NCI-H446 treated with DMSO at 0.1 percent for 48 hours (cell line): ENCODE results near the gene CD69.
"Not testable (repeated sequence)": the region's sequence is repeated elsewhere in the genome, so short reads cannot be mapped to it uniquely, and the experiment has no call there.

Experiments
- DNase-seq: peaks from one replicate; lab custom pipeline; 2025; lab: John Stamatoyannopoulos, UW

The CD69 gene

DNA sequence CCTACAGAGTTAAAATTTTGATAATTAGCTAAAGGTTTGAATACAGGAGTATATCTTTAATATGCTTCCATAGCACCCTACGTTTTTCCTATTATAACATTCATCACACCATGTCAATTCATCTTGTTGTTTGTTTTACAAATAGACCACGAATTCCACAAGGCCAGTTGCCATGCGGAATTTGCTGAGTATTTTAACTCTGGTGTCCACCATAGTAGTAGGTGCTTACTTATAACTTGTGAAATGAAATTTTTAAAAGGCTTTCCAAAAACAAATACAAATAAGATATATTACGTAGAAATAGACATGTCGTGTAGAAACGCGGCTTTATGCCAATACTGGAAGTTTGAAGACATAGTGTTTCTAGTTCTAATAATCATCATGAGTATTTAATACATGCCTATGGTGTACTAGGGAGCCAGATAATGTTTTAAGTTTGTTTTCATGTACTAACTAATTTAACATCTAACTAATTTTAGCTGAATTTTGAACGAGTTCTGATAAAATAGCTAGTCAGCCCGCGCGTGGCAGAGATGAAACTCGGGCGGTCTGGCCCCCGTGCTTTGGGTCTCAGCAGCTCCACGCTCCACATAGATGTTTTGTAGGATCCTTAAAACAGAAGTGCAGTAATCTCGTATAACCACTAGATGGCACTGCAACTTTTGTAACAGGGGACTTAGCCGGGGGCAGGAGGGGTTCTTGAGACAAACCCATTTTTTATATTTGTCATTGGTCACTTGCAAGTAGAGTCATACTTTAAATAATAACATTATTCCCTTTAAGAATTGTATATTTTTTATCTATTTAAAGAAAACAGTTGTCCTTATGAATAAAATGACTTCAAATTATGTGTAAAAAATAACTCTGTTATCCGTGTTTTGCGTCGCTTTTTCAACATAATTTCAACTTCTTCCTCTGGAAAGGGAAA, 10.2 kb downstream of the CD69 start:
- peak; percentile 18 for DNase-seq

DNA sequence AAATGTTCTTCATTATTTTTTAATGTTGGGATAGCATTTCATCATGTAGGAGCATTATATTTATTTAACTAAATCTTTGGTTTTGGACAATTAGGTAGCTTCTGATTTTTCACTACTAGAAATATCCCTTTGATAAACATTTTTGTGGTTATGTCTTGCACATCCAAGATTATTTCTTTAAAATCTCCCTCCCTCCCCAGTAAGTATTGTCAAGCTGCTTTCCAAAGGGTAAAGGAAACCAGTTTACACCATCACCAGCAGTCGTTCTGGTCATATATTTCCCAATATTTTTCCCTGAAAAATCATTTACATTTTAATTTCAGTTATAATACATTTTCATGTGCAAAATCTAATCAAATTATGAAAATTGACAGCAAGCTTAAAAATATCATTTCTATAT, 11.1 kb downstream of the CD69 start:
- no peak for DNase-seq

DNA sequence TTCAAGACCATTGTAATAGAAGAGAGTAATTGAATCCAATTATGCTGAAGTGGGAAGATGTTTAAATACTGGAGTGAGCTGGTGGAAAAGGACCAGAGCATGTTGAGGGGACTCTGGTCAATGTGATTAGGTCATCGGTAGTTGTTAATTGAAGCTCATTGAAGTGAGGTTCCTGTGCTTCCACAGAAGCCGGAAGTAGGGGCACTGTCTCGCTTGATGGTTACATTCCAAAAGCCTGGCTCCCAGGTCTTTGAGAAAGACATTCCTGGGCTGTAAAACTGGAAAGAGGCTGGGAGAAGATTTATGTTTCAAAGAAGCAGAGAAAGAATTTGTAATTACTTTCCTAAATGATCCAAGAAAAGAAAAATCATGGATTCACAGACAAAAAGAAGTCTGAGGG, 15.5 kb downstream of the CD69 start:
- no peak for DNase-seq

DNA sequence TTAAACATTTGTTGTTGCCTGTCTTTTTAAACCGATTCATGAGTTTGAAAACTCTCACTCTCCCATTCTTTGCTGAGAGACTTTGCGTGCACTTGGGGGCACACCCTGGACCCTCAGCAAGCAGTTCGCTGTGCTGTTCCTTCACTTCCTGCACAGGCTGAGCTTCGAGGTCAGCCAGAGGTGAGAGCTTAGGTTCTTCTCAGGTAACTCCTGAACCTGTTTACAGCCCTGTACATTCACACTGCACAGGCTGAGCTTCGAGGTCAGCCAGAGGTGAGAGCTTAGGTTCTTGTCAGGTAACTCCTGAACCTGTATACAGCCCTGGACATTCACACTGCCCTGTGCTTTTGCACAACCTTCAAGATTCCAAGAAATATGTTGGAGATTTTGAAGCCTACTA, 18.0 kb downstream of the CD69 start:
- DNase-seq = no peak

DNA sequence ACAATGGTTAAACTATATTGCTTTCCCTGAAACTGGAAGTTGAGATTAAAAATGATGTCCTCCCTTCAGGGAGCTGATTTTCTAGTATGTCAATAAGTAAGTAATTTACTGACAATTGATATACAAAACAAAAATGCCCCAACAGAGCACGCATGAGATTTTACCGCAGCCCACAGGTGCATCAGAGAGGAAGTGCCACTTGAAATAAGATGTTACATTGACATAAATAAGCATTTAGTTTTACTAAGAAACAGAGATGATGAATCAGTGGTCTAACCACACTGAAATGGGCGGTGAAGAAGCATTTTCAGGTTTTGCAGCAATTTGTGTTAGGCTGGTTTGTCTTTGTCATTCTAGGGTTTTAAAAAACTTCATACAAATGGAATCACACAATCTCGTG, 19.0 kb downstream of the CD69 start:
- DNase-seq = no peak

DNA sequence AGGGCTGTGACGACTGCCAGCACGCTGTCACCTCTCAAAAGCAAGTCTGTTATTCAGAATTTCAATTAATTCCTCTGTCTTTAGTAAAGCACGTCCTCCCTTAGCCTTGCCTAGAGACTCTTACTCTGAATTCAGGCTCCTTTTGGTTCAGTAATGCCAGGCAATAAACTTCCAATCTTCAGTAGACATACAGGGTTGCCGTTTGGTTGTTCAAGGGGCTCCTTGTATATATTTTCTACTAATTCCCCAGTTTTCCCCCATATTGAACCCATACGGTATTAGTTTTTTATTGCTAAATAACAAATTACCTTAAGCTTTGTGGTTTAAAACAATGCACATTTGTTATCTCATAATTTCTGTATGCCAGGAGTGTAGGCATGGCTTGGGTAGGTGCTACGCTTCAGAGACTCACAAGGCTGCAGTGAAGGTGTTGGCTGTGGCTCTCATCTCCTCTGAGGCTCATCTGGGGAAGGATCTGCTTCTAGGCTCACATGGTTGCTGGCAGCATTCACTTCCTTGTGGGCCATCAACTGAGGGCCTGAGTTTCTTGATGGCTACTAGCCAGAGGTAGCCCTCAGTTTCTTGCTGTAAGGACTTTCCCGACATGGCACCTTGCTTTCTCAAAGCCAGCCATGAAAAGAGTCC, 20.5 kb downstream of the CD69 start:
- DNase-seq = no peak

DNA sequence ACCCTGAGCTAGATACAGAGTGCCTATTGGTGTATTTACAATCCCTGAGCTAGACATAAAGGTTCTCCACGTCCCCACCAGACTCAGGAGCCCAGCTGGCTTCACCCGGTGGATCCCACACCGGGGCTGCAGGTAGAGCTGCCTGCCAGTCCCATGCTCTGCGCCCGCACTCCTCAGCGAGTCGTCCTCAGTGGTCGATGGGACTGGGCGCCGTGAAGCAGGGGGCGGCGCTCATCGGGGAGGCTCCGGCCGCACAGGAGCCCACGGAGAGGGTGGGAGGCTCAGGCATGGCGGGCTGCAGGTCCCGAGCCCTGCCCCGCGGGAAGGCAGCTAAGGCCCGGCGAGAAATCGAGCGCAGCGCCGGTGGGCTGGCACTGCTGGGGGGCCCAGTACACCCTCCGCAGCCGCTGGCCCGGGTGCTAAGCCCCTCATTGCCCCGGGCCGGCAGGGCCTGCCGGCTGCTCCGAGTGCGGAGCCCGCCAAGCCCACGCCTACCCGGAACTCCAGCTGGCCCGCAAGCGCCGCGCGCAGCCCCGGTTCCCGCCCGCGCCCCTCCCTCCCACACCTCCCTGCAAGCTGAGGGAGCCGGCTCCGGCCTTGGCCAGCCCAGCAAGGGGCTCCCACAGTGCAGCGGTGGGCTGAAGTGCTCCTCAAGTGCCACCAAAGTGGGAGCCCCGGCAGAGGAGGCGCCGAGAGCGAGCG, 21.1 kb downstream of the CD69 start:
- DNase-seq = not testable (repeated sequence)

DNA sequence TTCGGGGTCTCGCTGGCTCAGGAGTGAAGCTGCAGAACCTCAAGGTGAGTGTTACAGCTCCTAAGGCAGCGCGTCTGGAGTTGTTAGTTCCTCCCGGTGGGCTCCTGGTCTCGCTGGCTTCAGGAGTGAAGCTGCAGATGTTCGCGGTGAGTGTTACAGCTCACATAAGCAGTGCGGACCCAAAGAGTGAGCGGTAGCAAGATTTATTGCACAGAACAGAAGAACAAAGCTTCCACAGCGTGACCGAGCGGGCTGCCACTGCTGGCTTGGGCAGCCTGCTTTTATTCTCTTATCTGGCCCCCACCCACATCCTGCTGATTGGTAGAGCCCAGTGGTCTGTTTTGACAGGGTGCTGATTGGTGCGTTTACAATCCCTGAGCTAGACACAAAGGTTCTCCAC, 21.8 kb downstream of the CD69 start:
- DNase-seq = not testable (repeated sequence)

DNA sequence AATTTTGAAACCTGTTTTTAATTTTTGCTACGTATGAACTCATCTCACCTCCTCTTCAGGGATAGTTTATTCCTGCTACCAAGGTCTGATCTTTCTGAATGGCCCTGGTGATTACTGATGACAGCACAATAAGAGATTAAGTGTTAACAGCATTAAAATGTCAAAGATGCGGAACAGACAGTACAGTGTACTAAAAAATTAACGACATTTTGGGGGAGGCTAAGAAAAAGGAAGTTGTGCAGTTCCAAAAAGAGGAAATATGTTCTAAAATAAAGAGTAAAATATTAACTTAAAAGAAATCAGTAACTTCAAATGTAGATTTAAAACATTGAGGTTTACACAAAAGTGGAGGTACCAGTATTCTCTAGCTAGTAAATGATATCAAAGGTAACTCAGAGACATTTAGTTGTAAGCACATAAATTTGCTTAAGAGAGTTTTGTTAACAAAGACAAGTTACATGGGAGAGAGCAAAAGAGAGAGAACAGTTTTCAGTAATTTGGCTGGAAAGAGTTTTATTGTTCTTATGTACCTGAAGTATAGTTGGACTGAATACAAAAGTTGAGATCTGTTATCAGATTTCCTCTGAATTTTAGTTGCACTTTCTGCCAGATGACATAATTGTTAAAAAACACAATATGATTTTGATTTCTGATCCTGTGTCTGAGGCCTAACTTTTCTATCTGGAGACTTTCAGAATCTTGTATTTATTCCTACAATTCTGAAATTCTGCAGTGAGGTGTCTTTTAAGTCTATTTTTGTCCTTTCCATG, 23.6 kb downstream of the CD69 start:
- DNase-seq = no peak

DNA sequence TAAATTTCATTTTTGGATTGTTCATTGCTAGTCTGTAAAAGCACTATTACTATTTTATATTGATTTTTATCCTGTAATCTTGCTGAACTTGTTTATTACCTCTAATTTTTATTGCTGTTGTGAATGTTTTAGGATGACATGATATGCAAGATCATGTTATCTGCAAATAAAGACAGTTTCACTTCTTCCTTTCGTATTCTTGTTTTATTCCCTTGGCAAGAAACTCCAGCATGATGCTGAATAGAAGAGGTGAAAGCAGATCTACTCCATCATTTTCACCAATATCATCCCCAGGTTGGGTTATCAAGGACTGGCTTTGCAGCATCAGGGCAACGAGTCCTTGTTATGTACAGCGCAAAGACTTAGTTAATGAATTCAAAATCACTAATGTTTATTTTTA, 25.1 kb downstream of the CD69 start:
- no peak for DNase-seq

DNA sequence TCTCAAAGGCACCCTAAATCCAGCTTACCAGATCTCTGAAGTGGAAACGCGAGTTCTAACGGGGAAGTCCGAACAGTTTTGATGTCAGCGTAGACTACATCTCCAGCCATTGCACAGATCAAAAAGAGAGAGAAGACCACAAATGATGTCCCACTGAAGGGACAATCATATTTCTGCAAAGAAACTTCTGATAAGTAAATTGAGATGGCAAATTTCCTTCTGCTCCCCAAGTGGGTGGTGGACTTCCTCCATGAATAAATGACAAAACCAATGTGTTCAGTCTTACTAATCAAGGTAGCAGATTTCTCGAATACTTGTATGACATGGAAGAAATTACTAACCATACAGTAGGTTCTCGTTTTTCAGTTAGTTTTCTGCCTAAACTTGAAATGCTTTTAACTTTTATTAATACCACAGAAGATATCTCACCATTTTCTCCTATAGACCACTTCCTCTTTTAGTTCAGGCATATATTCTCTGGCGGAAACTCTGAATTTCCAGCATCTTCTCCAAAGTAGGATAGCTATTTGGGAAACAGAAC, 27.7 kb downstream of the CD69 start, which contains the start of gene CLECL1:
TSS of gene CLECL1 (minus strand) at position 177 of the 541 bp plus-strand sequence.
- no peak for DNase-seq

DNA sequence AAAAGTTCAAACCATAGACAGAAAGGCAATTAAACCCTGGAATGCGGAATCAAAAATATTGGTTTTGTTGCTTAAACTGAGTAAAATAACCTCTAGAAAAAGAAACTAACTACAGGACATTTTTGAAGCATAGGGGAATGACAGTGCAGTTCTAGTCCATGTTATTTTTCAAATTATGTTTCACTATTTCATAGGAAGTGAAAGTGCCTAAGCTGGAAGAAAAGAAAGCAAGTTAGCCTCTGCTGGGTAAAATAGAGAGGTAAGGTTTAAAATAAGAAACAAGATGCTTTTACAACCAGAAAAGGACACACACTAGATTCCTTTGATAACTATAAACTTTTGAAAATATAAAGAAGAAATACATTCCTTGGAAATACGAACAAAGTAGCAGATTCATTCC, 28.9 kb downstream of the CD69 start:
- DNase-seq = no peak

DNA sequence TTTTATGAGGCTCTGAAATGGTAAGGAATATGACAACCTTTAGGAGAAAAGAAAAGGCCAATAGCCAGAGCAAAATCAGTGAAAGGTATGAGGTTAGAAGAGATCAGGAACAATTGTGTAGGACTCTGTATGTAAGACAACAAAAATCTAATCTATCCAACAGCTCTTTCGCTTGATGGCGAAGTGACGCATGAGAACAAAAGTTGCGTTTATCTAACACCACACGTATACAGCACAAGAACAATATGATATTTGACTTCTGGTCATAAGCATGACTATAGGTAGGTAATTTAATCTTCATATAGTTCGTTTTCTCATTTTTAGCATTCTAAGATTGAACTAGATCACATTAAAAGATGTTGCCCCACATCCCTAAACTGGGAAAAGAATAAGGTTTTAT, 29.3 kb downstream of the CD69 start:
- no peak for DNase-seq

DNA sequence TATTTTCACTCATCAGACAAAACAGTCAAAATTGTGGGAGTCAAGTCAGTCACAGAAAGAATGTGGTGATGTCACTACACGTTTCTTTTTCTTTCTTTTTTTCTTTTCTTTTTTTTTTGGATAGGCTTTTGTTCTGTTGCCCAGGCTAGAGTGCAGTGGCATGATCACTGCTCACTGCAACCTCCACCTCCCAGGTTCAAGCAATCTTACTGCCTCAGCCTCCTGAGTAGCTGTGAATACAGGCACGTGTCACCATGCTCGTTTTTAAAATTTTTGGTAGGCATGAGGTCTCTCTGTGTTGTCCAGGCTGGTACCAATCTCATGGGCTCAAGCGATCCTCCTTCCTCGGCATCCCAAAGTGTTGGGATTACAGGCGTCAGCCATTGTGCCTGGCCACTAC, 30.1 kb downstream of the CD69 start:
- no peak for DNase-seq

DNA sequence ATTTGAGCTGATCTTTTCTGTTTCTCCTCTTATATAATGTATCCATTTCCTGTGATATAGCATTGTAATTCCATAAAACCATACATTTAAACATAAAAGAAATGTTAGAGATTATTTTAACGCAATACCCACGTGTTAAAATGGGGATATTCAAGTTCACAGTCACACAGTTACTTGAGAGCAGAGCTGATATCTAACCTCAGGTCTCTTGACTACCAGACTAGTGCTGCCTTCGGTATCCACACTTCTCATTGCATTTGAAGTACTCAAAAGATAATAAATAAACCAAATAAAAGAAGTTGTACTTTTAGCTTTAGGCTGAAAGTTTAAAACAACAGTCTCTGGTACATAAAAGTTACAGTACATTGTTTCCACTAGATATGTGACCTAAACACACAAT, 30.7 kb downstream of the CD69 start:
- no peak for DNase-seq

DNA sequence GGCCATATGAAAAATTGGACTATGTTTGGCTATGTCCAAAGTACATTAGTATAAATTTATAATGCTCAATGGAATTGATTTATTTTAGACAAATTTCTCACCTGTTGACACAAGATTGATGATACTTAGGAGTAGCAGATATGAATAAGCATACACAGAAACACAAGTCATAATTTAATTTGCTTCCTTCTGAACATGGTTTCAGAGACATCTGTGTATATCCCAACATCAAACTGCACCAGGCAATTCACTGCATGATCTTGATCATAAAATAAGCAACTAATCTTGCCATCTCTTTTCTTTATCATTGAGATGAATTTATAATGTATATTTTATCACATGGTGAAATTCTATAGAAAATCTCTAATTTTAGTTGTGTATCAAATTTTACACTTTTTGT, 31.6 kb downstream of the CD69 start:
- DNase-seq = no peak

DNA sequence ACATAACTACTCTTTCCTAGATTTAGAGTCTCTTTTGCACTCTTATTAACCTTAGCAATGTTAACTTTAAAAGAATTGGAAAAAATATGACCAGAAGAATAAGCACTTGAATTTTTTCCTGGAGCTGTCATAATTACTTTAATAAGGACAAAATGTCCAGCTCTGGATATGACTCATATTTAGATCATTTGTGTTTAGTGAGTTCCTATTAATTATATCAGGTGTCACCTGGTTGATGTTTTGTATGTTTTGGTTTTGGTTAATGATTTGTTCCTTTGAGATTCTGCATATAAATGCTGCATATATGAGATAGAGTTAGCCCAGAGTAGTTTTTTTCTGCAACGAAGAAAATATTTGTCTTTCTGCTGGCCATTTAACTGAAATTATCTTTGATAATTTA, 32.9 kb downstream of the CD69 start:
- DNase-seq = no peak

DNA sequence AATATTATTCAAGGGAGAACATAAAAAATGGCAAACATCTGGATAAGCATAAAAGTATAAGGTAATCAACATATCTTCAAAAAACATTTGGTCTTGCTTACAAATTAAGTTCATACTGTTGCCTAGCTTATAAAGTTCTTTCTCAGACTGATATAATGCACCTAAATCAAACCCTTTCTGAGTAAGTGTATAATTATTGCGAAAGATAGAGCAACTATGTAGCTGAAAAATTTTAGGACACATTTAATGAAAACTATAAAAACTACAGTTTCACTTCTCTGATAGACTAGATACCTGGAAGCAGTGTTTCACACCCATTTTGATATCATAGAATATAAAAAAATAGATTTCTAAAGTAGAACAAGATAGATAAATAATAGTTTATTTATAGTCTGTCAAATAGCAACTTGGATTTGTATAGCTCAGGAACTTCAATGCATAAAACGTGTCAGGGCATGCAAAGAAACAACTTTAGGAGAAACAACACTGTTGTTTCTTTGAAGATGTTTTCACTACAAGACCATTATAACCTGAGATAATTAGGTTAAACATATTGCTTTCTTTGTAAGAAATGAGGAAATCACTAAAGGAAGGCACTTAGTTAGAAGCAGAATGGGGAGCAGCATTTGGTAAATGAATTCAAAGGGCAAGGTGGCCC, 35.4 kb downstream of the CD69 start:
- DNase-seq = no peak

DNA sequence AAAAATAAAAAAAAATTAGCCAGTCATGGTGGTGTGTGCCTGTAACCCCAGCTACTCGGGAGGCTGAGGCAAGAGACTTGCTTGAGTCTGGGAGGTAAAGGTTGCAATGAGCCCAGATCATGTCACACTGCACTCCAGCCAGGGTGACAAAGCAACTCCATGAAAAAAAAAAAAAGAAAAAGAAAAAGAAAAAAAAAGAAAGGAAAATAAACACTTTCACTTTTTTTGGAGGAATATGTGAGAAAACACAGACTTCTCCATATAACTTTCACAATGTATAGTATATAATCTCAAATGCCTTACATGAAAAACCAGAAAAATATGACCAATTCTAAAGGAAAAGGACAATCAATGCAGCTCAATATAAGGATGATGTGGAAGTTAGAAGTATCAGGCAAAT, 36.7 kb downstream of the CD69 start:
- no peak for DNase-seq

DNA sequence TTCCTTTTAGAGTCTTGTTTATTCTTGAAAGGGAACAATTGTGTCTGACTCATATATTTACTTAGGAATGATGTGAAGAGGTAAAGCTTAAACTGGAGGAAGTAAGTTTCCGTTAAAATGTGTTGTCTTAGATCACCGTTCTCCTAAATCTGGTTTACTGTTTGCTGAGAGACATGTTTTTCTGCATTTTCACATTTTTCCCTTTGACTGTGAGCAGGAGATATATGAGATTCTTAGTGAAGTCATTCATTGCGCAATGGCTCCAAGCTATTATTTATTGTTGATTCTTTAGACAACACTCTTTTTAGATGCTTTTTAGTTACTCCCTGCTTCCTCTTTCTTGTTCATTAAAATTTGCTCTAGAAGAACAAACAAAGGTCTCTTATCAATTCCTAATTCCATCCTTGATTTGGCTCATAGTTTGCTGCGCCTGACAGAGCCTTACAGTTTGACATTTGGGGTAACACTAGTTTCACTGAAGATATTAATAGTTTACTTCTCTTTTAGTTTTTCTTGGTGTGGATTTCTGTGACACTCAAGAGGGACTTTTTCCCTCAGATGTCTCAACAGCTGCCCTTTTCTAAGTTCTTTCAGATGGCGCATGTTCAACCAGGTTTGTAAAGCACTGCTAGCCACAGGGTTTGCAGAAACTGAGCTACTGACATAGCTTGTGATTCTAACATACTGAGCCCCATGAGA, 39.2 kb downstream of the CD69 start:
- DNase-seq = no peak

DNA sequence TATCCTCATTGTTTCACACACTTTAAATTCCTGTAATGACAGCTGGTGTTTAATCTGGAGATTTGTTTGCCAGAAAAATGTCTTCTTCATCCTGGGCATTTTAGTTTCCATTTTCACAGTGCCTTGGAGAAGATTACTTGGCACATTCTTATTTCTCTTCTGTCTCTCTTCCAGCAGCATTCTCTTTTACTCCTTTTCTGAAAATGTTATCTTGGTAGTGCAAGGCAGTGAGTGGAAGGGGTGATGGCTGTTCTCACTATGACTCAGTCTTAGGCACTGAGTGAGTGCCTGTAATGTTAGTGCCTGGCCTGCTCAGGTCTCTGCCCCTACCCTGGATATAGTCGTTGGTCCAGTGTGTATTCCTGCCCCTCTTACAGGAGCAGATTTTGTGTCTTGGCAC, 40.9 kb downstream of the CD69 start:
- DNase-seq = no peak
